Gastrocnemius medialis (tissue), 4 donors: Measurements from ENCODE around the gene EME1. TPM values are rescaled to one million over a fixed set of nuclear protein-coding genes. Genes with fewer than 3 reads are reported as not detected.

ENCODE experiments used
- ATAC-seq, 2 donors: fragments of 150-250 bp; one replicate each; pipeline ENCODE4 v1.9.1; 2016
- DNase-seq, 2 donors: peaks; one replicate each; pipeline ENCODE4 v3.0.0-alpha.2; 2019
- H3K27ac ChIP-seq, 4 donors: fragments of 200-600 bp; sonication (generic); 1 replicate in 1 of 4; 2 replicates in 3 of 4; pipeline ENCODE4 v1.5.1; 2016 to 2018; ENCODE audit warnings: mild to moderate bottlenecking in 2 of 4, moderate library complexity in 1 of 4
- H3K27me3 ChIP-seq, 3 donors: fragments of 200-600 bp; sonication (generic) in 2 of 3; 1 replicate in 1 of 3; 2 replicates in 2 of 3; pipeline versions ENCODE4 v1.5.1 to v1.6.0; 2016 to 2019; ENCODE audit warnings: mild to moderate bottlenecking in 1 of 3, moderate library complexity in 1 of 3
- H3K36me3 ChIP-seq, 2 donors: fragments of 200-600 bp; sonication (generic) in 1 of 2; one replicate each; pipeline ENCODE4 v1.5.1; 2017 to 2018
- H3K4me1 ChIP-seq, 2 donors: fragments of 200-600 bp; sonication (generic) in 1 of 2; one replicate each; pipeline ENCODE4 v1.5.1; 2016 to 2017; ENCODE audit warnings: mild to moderate bottlenecking in 2 of 2
- H3K4me3 ChIP-seq, 4 donors: fragments of 200-600 bp; sonication (generic) in 3 of 4; 1 replicate in 1 of 4; 2 replicates in 3 of 4; pipeline ENCODE4 v1.5.1; 2016 to 2019; ENCODE audit warnings: mild to moderate bottlenecking in 2 of 4
- H3K9me3 ChIP-seq, 3 donors: fragments of 200-600 bp; sonication (generic) in 2 of 3; 1 replicate in 1 of 3; 2 replicates in 2 of 3; pipeline ENCODE4 v1.5.1; 2016 to 2019
- CTCF ChIP-seq, 5 experiments: fragments of 450-650 bp in 3 of 5; fragments of 200-600 bp in 2 of 5; sonication (generic) in 2 of 5; IDR thresholded peaks in 4 of 5; conservative IDR thresholded peaks in 1 of 5; 1 replicate in 4 of 5; 2 replicates in 1 of 5; pipeline ENCODE4 v1.5.1; 2016 to 2019; ENCODE audit warnings: antibody characterized with exemption in 5 of 5, mild to moderate bottlenecking in 3 of 5, moderate library complexity in 3 of 5
- POLR2A ChIP-seq, 2 donors: fragments of 450-650 bp; IDR thresholded peaks; one replicate each; pipeline ENCODE4 v1.6.1; 2017; ENCODE audit warnings: antibody characterized with exemption in 2 of 2, mild to moderate bottlenecking in 2 of 2, moderate library complexity in 2 of 2
- in situ Hi-C, 4 donors: fragments of 200-750 bp; cut with MboI; loops; one replicate each; pipeline versions ENCODE4 v1.15.0 to v1.8.0; 2017; ENCODE audit warnings: low sequenced_read_pairs in 4 of 4
- intact Hi-C: fragments of 100-400 bp; cut with DNase I; formaldehyde crosslinking; loops from one replicate; pipeline ENCODE4 v1.15.1; 2023; ENCODE audit warnings: low total_unique reads
- total RNA-seq, 4 donors: library from RNA; depleted of rRNA; stranded (reverse); fragments of >200 nt; gene quantifications; one replicate each; pipeline versions ENCODE4 v1.1.0 to v1.2.3, GENCODE V29; 2016

EME1 gene
- total RNA-seq, 4 donors from 2014 or later = 0.82 to 0.95 TPM; not detected in 2

DNA sequence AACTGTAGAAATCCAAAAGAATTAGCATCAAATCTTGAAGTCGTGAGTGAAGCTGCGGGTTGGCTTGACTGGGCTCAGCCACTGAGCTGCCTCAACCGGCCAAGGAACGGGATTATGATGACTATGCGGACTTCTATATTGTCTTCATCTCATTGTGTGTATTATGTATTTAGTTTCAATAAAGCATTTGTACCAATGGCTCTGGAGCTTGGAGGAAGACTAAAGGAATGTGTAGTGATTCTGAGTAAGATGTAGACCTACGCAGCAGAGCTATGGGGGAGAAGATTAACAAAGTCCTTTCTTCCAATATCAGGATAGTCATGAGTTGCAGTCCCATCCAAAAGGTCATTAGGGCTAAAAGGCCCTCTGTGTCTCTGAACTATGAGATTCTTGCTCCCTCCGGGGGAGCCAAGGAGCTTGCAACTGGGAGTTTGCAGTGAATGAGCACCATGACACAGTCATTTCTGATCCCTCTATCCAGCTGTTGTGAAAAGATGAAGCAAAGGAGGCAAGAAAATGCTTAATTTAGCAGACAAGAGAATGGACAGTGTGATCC, 8.3 kb downstream of the EME1 start:
- no peak overlapping the region for H3K27ac ChIP-seq
- H3K4me1 ChIP-seq = peaks cover 12 to 22% of the 10 kb centered on the region in 2 donors
- H3K36me3 ChIP-seq = peaks cover 3 to 53% of the 10 kb centered on the region in 2 donors
- in situ Hi-C loops (loop anchor here in 1 of 4 donors (25.0 kb wide), 1 partner anchor 106 kb away; the partner anchor contains the start of gene RSAD1), intact Hi-C loops (no loop called here)
- TF ChIP-seq POLR2A (IDR thresholded peaks at IDR 0.05) (no peak), CTCF (IDR thresholded peaks at IDR 0.05 in 4 of 5, conservative IDR thresholded peaks at IDR 0.05 in 1 of 5) (no peak)
- no peaks in the 10 kb centered on the region for H3K9me3 ChIP-seq
- DNase-seq (no peak), ATAC-seq (no peak)
- no peaks in the 10 kb centered on the region for H3K27me3 ChIP-seq
- no peak overlapping the region for H3K4me3 ChIP-seq

DNA sequence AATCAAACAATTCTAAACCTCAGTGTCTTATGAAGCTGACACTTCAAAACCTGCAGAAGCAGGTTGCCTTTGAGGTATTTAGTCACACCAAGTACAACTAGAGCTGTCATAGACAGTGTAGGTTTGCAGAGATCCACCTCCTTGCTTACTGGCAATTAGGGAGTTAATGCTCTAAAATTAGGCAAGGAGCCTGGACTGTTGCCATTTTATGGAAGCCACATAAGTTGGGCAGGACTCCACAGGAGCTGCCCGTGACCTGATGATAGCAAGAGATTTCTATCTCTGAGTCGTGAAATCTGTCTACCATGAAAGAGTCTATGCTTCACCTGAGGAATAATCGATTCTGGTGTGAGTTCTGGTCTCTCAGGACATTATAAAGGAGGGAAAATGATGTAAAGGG, 8.9 kb downstream of the EME1 start:
- DNase-seq (no peak), ATAC-seq (no peak)
- in situ Hi-C loops (loop anchor here in 1 of 4 donors (25.0 kb wide), 1 partner anchor 105 kb away; the partner anchor contains the start of gene RSAD1), intact Hi-C loops (no loop called here)
- no peak for TF ChIP-seq CTCF (IDR thresholded peaks at IDR 0.05 in 4 of 5, conservative IDR thresholded peaks at IDR 0.05 in 1 of 5)
- TF ChIP-seq POLR2A (IDR thresholded peaks at IDR 0.05) = no peak
- Histone ChIP-seq H3K4me3 (no peak overlapping the region), H3K27ac (no peak overlapping the region), H3K9me3 (no peaks in the 10 kb centered on the region), H3K4me1 (peaks cover 12 to 22% of the 10 kb centered on the region in 2 donors), H3K27me3 (no peaks in the 10 kb centered on the region), H3K36me3 (peaks cover 3 to 59% of the 10 kb centered on the region in 2 donors)

DNA sequence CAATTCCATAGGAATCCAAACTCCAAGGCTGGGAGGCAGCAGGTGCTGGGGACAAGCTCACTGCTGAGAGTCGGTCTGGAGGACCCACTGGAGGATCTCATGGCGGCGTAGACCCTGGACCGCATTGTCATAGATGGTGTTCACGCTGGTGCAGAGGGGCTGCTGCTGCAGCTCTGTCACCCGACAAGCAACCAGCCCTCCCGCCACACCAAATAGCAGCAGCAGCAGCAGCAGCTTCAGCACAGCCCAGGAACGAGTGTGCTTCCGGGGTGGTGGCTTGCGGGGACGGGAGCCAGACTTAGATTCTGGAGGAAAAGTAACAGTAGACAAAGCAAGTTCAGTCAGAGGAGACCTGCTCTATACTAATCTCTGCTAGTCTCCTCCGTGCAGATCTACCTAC, 9.9 kb downstream of the EME1 start:
- no peak for DNase-seq
- in situ Hi-C loops = loop anchor here in 1 of 4 donors (25.0 kb wide), 1 partner anchor 104 kb away; the partner anchor contains the start of gene RSAD1
- no peaks in the 10 kb centered on the region for H3K27me3 ChIP-seq
- no peak overlapping the region for H3K27ac ChIP-seq
- no peak for ATAC-seq
- no peak overlapping the region for H3K4me3 ChIP-seq
- peaks cover 3 to 69% of the 10 kb centered on the region in 2 donors for H3K36me3 ChIP-seq
- H3K9me3 ChIP-seq = no peaks in the 10 kb centered on the region
- H3K4me1 ChIP-seq = peaks cover 12 to 22% of the 10 kb centered on the region in 2 donors
- TF ChIP-seq POLR2A (IDR thresholded peaks at IDR 0.05) = no peak
- TF ChIP-seq CTCF (IDR thresholded peaks at IDR 0.05 in 4 of 5, conservative IDR thresholded peaks at IDR 0.05 in 1 of 5) = no peak
- intact Hi-C loops = no loop called here

GRCh38 chr17:50386510-50386909, 13.5 kb downstream of the EME1 start:
- DNase-seq (no peak), ATAC-seq (no peak)
- in situ Hi-C loops = loop anchor here in 1 of 4 donors (25.0 kb wide), 1 partner anchor 101 kb away; the partner anchor contains the start of gene RSAD1
- Histone ChIP-seq H3K4me3 (no peak overlapping the region), H3K4me1 (peaks cover 6 to 9% of the 10 kb centered on the region in 2 donors), H3K36me3 (peaks cover 3 to 99% of the 10 kb centered on the region in 2 donors), H3K27ac (no peak overlapping the region), H3K27me3 (no peaks in the 10 kb centered on the region), H3K9me3 (no peaks in the 10 kb centered on the region)
- TF ChIP-seq POLR2A (IDR thresholded peaks at IDR 0.05) = no peak
- TF ChIP-seq CTCF (IDR thresholded peaks at IDR 0.05 in 4 of 5, conservative IDR thresholded peaks at IDR 0.05 in 1 of 5) = no peak
- intact Hi-C loops = no loop called here
